HL-60 (cell line): ENCODE measurements around the gene UBE2E2.

Source experiments
- DNase-seq, 2 experiments: peaks; one replicate each; pipeline ENCODE4 v3.0.0-alpha.2; 2010 to 2020; ENCODE audit warnings: low read depth in 1 of 2, low spot score in 1 of 2
- H3K27ac ChIP-seq: fragments of 250-450 bp; sonication (Bioruptor Pico); replicated peaks from 2 replicates; pipeline ENCODE4 v1.5.1; 2020; ENCODE audit warnings: mild to moderate bottlenecking, moderate library complexity
- H3K27me3 ChIP-seq: fragments of 250-450 bp; sonication (Bioruptor Pico); 2 replicates; pipeline ENCODE4 v1.5.1; 2021; ENCODE audit warnings: mild to moderate bottlenecking, moderate library complexity; ENCODE audit not compliant: insufficient read depth, poor library complexity, severe bottlenecking
- H3K4me3 ChIP-seq: replicated peaks from 2 replicates; pipeline ENCODE4 v1.5.1; 2011; ENCODE audit warnings: mild to moderate bottlenecking, control low read depth, low read length; ENCODE audit not compliant: insufficient read depth
- CTCF ChIP-seq: IDR thresholded peaks from one replicate; pipeline ENCODE4 v1.5.1; 2011; ENCODE audit warnings: low read length, control low read depth, inconsistent platforms; ENCODE audit not compliant: insufficient read depth
- GABPA ChIP-seq: IDR thresholded peaks from 2 replicates; pipeline ENCODE4 v1.6.1; 2012; ENCODE audit warnings: low read depth
- POLR2AphosphoS5 ChIP-seq: IDR thresholded peaks from 2 replicates; pipeline ENCODE4 v1.6.1; 2012; ENCODE audit warnings: low read depth
- REST ChIP-seq: IDR thresholded peaks from 2 replicates; pipeline ENCODE4 v1.6.1; 2012; ENCODE audit warnings: low read depth; ENCODE audit not compliant: insufficient replicate concordance
- SPI1 ChIP-seq: IDR thresholded peaks from 2 replicates; pipeline ENCODE4 v1.6.1; 2012; ENCODE audit warnings: low read depth, mild to moderate bottlenecking, borderline replicate concordance

The UBE2E2 gene

GRCh38 chr3:23640471-23641146, 437.5 kb downstream of the UBE2E2 start:
- Histone ChIP-seq H3K27me3 (no peaks in the 10 kb centered on the region), H3K27ac (no peak overlapping the region), H3K4me3 (no peak overlapping the region)
- no peak for DNase-seq
- TF ChIP-seq GABPA (no peak), SPI1 (no peak), REST (no peak), POLR2AphosphoS5 (no peak), CTCF (no peak)
